Panc1 (cell line): Measurements from ENCODE around the gene AKAP13. TPM values are rescaled to one million over a fixed set of nuclear protein-coding genes. Genes with fewer than 3 reads are reported as not detected.
"Not testable (repeated sequence)": the region's sequence is repeated elsewhere in the genome, so short reads cannot be mapped to it uniquely, and the experiment has no call there.

ENCODE experiments used
- ATAC-seq: fragments of 200-7000 bp; cut with Tn5 transposase; 2 replicates; pipeline ENCODE4 v1.9.1; 2020; ENCODE audit warnings: mild to moderate bottlenecking, moderate library complexity
- BruUV-seq: library from RNA; stranded (reverse); fragments of 400-500 nt; replicated peaks from 2 replicates; lab custom pipeline; 2021; lab: Mats Ljungman, UMichigan
- CTCF ChIA-PET: fragments of 300-600 bp; sonication (Branson Sonifier 250); formaldehyde crosslinking; loops from one replicate; lab custom pipeline; 2022; ENCODE audit warnings: antibody characterized with exemption; lab: Charles Lee
- POLR2A ChIA-PET: fragments of 300-600 bp; sonication (Branson Sonifier 250); formaldehyde crosslinking; loops from one replicate; lab custom pipeline; 2022; ENCODE audit warnings: antibody characterized with exemption; lab: Charles Lee
- DNase-seq: peaks from one replicate; pipeline ENCODE4 v3.0.0-alpha.2; 2010; ENCODE audit warnings: low read depth, low spot score
- H3K27ac ChIP-seq: 2 replicates; pipeline ENCODE4 v1.5.1; 2011; ENCODE audit warnings: mild to moderate bottlenecking, low read length, inconsistent platforms
- H3K27me3 ChIP-seq: fragments of 200-500 bp; sonication (Bioruptor generic); 2 replicates; pipeline ENCODE4 v1.6.0; 2014; ENCODE audit warnings: low read length, inconsistent platforms; ENCODE audit not compliant: control insufficient read depth, insufficient read depth
- H3K36me3 ChIP-seq: fragments of 200-500 bp; sonication (Bioruptor generic); 2 replicates; pipeline ENCODE4 v1.5.1; 2014; ENCODE audit warnings: inconsistent platforms, mild to moderate bottlenecking, low read length, moderate library complexity; ENCODE audit not compliant: control insufficient read depth, insufficient read depth
- H3K4me1 ChIP-seq: 2 replicates; pipeline ENCODE4 v1.5.1; 2011; ENCODE audit warnings: inconsistent platforms, mild to moderate bottlenecking, low read length, moderate library complexity; ENCODE audit not compliant: control insufficient read depth, insufficient read depth
- H3K4me3 ChIP-seq, 2 experiments: 2 replicates each; pipeline ENCODE4 v1.5.1; 2011 to 2012; ENCODE audit warnings: low read depth in 2 of 2, low read length in 2 of 2, mild to moderate bottlenecking in 2 of 2, inconsistent platforms in 1 of 2, moderate library complexity in 1 of 2
- H3K9me3 ChIP-seq: fragments of 200-500 bp; sonication (Bioruptor generic); 2 replicates; pipeline ENCODE4 v1.5.1; 2014; ENCODE audit warnings: low read depth, mild to moderate bottlenecking, inconsistent platforms, low read length, moderate library complexity; ENCODE audit not compliant: control insufficient read depth, insufficient read depth
- POLR2AphosphoS5 ChIP-seq: IDR thresholded peaks from 2 replicates; pipeline ENCODE4 v1.6.1; 2012; ENCODE audit warnings: mild to moderate bottlenecking, low read depth, low read length, moderate library complexity
- REST ChIP-seq, 2 experiments: IDR thresholded peaks; 2 replicates each; pipeline ENCODE4 v1.6.1; 2011 to 2012; ENCODE audit warnings: low read depth in 2 of 2, control low read depth in 1 of 2, low read length in 1 of 2, mild to moderate bottlenecking in 1 of 2, moderate library complexity in 1 of 2; ENCODE audit not compliant: insufficient read depth in 1 of 2
- SIN3A ChIP-seq: IDR thresholded peaks from 2 replicates; pipeline ENCODE4 v1.6.1; 2012; ENCODE audit warnings: low read depth, mild to moderate bottlenecking, low read length, moderate library complexity, borderline replicate concordance; ENCODE audit not compliant: insufficient read depth
- TCF7L2 ChIP-seq: IDR thresholded peaks from 2 replicates; pipeline ENCODE4 v1.6.1; 2011; ENCODE audit warnings: mild to moderate bottlenecking, low read depth, low read length, inconsistent platforms
- in situ Hi-C: cut with HindIII; loops from 2 replicates; pipeline ENCODE4 v1.10.0; 2016; ENCODE audit warnings: low sequenced_read_pairs, low pct_unique_long_range_greater_than_20kb
- intact Hi-C: fragments of 100-400 bp; cut with micrococcal nuclease; formaldehyde crosslinking; loops from one replicate; pipeline ENCODE4 v1.10.0; 2022; ENCODE audit not compliant: unreplicated experiment
- total RNA-seq: library from RNA; stranded (reverse); gene quantifications from one replicate; pipeline ENCODE4 v1.2.1, GENCODE V29; 2021; ENCODE audit not compliant: unreplicated experiment
- TF ChIP-seq, protein P1 (sequence below): fragments of 450-650 bp; IDR thresholded peaks from 2 replicates; pipeline ENCODE4 v1.5.1; 2017; ENCODE audit warnings: mild to moderate bottlenecking

Gene AKAP13
- total RNA-seq, 1 experiment from 2014 or later = 94.2 TPM

DNA sequence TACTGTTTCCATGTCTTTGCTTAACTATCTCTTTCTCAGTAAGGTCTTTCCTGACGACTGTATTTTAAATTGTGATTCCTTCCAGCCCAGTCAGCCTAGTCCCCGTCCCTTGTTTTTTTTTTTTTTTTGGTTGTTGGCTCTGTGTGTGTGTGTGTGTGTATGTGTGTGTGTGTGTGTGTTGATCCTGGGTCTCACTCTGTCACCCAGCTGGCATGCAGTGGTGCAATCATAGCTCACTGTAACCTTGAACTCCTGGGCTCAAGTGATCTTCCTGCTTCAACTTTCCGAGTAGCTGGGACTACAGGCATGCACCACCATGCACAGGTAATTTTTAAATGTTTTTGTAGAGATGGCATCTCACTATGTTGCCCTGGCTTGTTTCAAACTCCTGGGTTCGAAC lies 31.3 kb upstream of the AKAP13 start:
- in situ Hi-C loops, H3K27ac ChIP-seq, H3K9me3 ChIP-seq, POLR2A ChIA-PET, H3K4me1 ChIP-seq, H3K4me3 ChIP-seq, ATAC-seq, intact Hi-C loops, H3K27me3 ChIP-seq, DNase-seq, H3K36me3 ChIP-seq, BruUV-seq: not testable (repeated sequence)
- CTCF ChIA-PET = interaction anchor here (0.7 kb wide), 1 partner anchor 46 kb away, joined by 4 read pairs; no protein-coding TSS in a partner anchor

- Histone ChIP-seq H3K36me3 (no peaks in the 10 kb centered on the region), H3K27me3 (no peaks in the 10 kb centered on the region), H3K27ac (no peak overlapping the region), H3K9me3 (no peaks in the 10 kb centered on the region), H3K4me1 (peaks cover 9% of the 10 kb centered on the region), H3K4me3 (no peak overlapping the region)
- BruUV-seq = no TSS peak
- DNase-seq (no peak), ATAC-seq (no peak)
- in situ Hi-C loops (no loop called here), intact Hi-C loops (no loop called here)
- TF ChIP-seq, protein P1, sequence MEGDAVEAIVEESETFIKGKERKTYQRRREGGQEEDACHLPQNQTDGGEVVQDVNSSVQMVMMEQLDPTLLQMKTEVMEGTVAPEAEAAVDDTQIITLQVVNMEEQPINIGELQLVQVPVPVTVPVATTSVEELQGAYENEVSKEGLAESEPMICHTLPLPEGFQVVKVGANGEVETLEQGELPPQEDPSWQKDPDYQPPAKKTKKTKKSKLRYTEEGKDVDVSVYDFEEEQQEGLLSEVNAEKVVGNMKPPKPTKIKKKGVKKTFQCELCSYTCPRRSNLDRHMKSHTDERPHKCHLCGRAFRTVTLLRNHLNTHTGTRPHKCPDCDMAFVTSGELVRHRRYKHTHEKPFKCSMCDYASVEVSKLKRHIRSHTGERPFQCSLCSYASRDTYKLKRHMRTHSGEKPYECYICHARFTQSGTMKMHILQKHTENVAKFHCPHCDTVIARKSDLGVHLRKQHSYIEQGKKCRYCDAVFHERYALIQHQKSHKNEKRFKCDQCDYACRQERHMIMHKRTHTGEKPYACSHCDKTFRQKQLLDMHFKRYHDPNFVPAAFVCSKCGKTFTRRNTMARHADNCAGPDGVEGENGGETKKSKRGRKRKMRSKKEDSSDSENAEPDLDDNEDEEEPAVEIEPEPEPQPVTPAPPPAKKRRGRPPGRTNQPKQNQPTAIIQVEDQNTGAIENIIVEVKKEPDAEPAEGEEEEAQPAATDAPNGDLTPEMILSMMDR = no peak
- TF ChIP-seq POLR2AphosphoS5 (no peak), SIN3A (no peak)
- ChIA-PET POLR2A (no interaction called here), CTCF (no interaction called here)
These were observed 30.0 kb upstream of the AKAP13 start for GRCh38 chr15:85350395-85350794.

DNA sequence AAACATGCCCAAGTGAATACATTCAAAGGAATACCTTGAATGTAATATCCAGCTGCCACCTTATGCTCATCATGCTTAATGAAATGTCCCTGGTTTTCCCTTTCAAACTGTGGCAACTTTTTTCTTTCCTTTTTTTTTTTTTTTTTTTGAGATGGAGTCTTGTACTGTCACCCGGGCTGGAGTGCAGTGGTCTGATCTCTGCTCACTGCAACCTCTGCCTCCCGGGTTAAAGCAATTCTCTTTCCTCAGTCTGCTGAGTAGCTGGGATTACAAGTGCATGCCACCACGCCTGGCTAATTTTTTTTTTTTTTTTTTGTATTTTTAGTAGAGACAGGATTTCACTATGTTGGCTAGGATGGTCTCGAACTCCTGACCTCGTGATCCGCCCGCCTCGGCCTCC lies 28.9 kb upstream of the AKAP13 start:
- H3K9me3 ChIP-seq, CTCF ChIA-PET, BruUV-seq, H3K36me3 ChIP-seq, H3K27me3 ChIP-seq, H3K4me3 ChIP-seq, intact Hi-C loops, DNase-seq, POLR2A ChIA-PET, ATAC-seq, H3K4me1 ChIP-seq, H3K27ac ChIP-seq, in situ Hi-C loops: not testable (repeated sequence)

DNA sequence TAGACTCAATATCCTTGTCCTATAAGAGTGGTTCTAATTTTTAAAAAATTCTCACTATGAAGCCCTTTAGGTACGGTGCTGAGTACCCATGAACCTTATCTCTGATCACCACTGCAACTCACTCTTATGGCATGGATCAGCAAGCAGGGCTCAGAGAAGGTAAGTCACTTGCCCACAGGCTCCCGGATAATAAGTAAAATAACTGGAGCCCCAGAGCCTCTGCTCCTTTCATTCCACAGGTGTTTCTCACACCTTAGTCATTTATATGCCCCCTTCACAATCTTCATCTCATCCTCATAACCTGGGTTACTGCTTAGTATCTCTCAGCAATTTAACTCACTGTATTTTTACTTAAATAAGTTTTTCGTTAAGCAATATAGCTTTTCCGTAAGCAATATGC lies 28.4 kb upstream of the AKAP13 start:
- CTCF ChIA-PET = no interaction called here
- Histone ChIP-seq H3K9me3 (no peaks in the 10 kb centered on the region), H3K27ac (no peak overlapping the region), H3K4me1 (peaks cover 6% of the 10 kb centered on the region), H3K27me3 (no peaks in the 10 kb centered on the region), H3K4me3 (no peak overlapping the region), H3K36me3 (no peaks in the 10 kb centered on the region)
- no TSS peak for BruUV-seq
- intact Hi-C loops (no loop called here), in situ Hi-C loops (no loop called here)
- DNase-seq (no peak), ATAC-seq (peak; percentile 39; the same call in 1 of the 2 replicates)
- TF ChIP-seq REST (IDR thresholded peaks at IDR 0.05; ENCODE audit: insufficient read depth in 1 of 2, low read depth in 2 of 2, low read length in 1 of 2) = no peak
- no peak for TF ChIP-seq POLR2AphosphoS5
- no peak for TF ChIP-seq SIN3A
- no peak for TF ChIP-seq TCF7L2
- TF ChIP-seq, protein P1 = no peak
- POLR2A ChIA-PET = no interaction called here
